Measurements from ENCODE around the gene CORO7. TPM values are rescaled to one million over a fixed set of nuclear protein-coding genes. Genes with fewer than 3 reads are reported as not detected.

The CORO7 gene
- total and polyA plus RNA-seq, 9 of the 15 experiments (the other 6 are each of a cell fraction or from before 2014, with no cell fraction given), result 0.45 to 77.2 (median 18.7) TPM

DNA sequence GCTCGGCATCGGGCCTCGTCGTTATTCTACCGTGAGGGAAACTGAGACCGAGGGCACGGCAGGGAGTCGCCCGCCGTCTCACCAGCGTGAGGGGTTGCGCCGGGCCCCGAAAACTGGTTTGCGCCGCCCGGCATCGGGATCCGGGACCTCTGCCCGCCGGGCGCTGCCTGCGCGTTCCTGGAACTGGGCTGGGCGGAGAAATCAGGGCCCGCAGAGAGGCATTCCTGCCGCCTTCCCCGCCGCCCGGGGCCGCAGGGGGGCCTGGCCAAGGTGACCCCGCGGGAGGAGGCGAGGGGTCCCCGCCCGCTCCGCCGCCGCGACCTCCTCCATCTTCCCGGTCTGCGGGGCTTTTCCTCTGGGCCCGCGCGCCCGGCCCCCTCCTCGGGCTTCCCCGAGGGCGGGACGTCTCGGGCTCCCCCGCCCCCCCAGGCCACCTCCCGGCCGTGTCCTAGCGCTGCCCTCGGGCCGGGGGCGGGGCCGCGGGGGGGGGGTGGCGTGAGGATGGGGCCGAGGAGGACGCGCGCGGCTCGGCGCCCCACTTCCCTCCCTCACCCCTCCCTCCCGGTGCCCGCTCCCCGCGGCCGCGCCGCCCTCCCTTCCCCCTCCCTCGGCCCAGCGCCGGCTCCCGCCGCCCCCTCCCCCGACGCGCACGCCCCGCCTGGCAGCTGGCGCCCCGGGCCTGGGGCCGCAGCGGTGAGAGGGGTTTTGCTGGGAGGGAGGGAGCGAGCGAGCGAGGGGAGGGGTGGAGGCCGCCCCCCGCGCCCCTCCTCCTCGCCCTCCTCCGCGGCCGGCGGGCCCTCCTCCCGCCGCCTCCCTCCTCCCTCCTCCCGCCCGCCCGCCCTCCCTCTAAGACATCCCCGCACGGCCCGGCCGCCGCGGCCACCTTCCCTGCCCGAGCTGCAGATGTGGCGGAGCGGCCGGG is 100.9 kb downstream of the CORO7 start, which contains the start of gene GLIS2 (continued):
- TF ChIP-seq NR4A1 (CRISPR knock-in tag; IDR thresholded peaks at IDR 0.05), result no peak
- TF ChIP-seq NR4A1 (tag; IDR thresholded peaks at IDR 0.05), result no peak
- no peak for TF ChIP-seq HDAC2 (IDR thresholded peaks at IDR 0.05)
- TF ChIP-seq, protein P1, sequence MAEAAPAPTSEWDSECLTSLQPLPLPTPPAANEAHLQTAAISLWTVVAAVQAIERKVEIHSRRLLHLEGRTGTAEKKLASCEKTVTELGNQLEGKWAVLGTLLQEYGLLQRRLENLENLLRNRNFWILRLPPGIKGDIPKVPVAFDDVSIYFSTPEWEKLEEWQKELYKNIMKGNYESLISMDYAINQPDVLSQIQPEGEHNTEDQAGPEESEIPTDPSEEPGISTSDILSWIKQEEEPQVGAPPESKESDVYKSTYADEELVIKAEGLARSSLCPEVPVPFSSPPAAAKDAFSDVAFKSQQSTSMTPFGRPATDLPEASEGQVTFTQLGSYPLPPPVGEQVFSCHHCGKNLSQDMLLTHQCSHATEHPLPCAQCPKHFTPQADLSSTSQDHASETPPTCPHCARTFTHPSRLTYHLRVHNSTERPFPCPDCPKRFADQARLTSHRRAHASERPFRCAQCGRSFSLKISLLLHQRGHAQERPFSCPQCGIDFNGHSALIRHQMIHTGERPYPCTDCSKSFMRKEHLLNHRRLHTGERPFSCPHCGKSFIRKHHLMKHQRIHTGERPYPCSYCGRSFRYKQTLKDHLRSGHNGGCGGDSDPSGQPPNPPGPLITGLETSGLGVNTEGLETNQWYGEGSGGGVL (CRISPR knock-in tag; IDR thresholded peaks at IDR 0.05), result no peak
- TF ChIP-seq PURB (CRISPR knock-in tag; IDR thresholded peaks at IDR 0.05; ENCODE audit: low read depth), result no peak
- no peak for TF ChIP-seq JUNB (CRISPR knock-in tag; conservative IDR thresholded peaks at IDR 0.05)
- TF ChIP-seq, protein P2, sequence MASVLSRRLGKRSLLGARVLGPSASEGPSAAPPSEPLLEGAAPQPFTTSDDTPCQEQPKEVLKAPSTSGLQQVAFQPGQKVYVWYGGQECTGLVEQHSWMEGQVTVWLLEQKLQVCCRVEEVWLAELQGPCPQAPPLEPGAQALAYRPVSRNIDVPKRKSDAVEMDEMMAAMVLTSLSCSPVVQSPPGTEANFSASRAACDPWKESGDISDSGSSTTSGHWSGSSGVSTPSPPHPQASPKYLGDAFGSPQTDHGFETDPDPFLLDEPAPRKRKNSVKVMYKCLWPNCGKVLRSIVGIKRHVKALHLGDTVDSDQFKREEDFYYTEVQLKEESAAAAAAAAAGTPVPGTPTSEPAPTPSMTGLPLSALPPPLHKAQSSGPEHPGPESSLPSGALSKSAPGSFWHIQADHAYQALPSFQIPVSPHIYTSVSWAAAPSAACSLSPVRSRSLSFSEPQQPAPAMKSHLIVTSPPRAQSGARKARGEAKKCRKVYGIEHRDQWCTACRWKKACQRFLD (CRISPR knock-in tag; IDR thresholded peaks at IDR 0.05), result no peak
- TF ChIP-seq CTBP1 (IDR thresholded peaks at IDR 0.05; ENCODE audit: borderline replicate concordance), result peak; percentile 26; the same call in 1 of the 2 replicates
- TF ChIP-seq HDAC6 (IDR thresholded peaks at IDR 0.05; ENCODE audit: low read depth, low read length), result no peak
- TF ChIP-seq DPF2 (IDR thresholded peaks at IDR 0.05), result no peak
- TF ChIP-seq KLF1 (tag; IDR thresholded peaks at IDR 0.05), result no peak
- TF ChIP-seq, protein P3, sequence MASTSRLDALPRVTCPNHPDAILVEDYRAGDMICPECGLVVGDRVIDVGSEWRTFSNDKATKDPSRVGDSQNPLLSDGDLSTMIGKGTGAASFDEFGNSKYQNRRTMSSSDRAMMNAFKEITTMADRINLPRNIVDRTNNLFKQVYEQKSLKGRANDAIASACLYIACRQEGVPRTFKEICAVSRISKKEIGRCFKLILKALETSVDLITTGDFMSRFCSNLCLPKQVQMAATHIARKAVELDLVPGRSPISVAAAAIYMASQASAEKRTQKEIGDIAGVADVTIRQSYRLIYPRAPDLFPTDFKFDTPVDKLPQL (IDR thresholded peaks at IDR 0.05; ENCODE audit: extremely low read depth, insufficient read length), result no peak
- no peak for TF ChIP-seq MTA2 (IDR thresholded peaks at IDR 0.05; ENCODE audit: low read depth)
- TF ChIP-seq NFIC (IDR thresholded peaks at IDR 0.05), result no peak
- no peak for TF ChIP-seq KAT2B (IDR thresholded peaks at IDR 0.05; ENCODE audit: low read depth, low read length)
- TF ChIP-seq, protein P4, sequence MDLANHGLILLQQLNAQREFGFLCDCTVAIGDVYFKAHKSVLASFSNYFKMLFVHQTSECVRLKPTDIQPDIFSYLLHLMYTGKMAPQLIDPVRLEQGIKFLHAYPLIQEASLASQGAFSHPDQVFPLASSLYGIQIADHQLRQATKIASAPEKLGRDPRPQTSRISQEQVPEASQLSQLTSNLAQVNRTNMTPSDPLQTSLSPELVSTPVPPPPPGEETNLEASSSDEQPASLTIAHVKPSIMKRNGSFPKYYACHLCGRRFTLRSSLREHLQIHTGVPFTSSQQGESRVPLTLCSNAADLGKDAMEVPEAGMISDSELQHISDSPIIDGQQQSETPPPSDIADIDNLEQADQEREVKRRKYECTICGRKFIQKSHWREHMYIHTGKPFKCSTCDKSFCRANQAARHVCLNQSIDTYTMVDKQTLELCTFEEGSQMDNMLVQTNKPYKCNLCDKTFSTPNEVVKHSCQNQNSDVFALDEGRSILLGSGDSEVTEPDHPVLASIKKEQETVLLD (IDR thresholded peaks at IDR 0.05), result no peak
- TF ChIP-seq LARP7 (IDR thresholded peaks at IDR 0.05), result no peak
- peak; percentile 38; the same call in 1 of the 2 replicates for TF ChIP-seq RB1 (IDR thresholded peaks at IDR 0.05; ENCODE audit: low read depth)
- no peak for TF ChIP-seq SMARCA5 (IDR thresholded peaks at IDR 0.05)
- TF ChIP-seq SNIP1 (IDR thresholded peaks at IDR 0.05; ENCODE audit: low read depth), result no peak
- no peak for TF ChIP-seq RBM14 (IDR thresholded peaks at IDR 0.05; ENCODE audit: borderline replicate concordance, insufficient read depth, low read depth, low read length)
- no peak for TF ChIP-seq HNRNPLL (IDR thresholded peaks at IDR 0.05; ENCODE audit: low read depth, low read length, poor library complexity, severe bottlenecking)
- TF ChIP-seq, protein P5, sequence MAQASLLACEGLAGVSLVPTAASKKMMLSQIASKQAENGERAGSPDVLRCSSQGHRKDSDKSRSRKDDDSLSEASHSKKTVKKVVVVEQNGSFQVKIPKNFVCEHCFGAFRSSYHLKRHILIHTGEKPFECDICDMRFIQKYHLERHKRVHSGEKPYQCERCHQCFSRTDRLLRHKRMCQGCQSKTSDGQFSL (CRISPR knock-in tag; IDR thresholded peaks at IDR 0.05), result peak; percentile 59
- TF ChIP-seq, protein P5 (tag; IDR thresholded peaks at IDR 0.05), result peak in 1 of 2 experiments; percentile 78; a peak in 2 of 4 replicates

Data from K562 (cell line).